ENCODE data around the gene HSPD1. TPM values are rescaled to one million over a fixed set of nuclear protein-coding genes. Genes with fewer than 3 reads are reported as not detected.

The HSPD1 gene
- total RNA-seq: 100 to 1,000 TPM; 127 to 276 (median 137) TPM
- 100 to 1,000 TPM; 103 to 116 TPM for polyA plus RNA-seq
- total RNA-seq: 650 reads per million, percentile 98 among the genes with 10 or more reads in this experiment

GRCh38 chr2:197499594-197500502 is at the start of gene HSPD1, which contains the start of gene HSPE1:
Gene HSPD1, minus strand, starts transcription at chr2:197499840. Its CDS starts 992 bp downstream, at chr2:197498848.
Gene HSPE1, plus strand, starts transcription at chr2:197500379. Its CDS starts 58 bp downstream, at chr2:197500437.
- H3K9me3 Mint-ChIP-seq: no peaks in the 10 kb centered on the region
- H3K27ac Mint-ChIP-seq: peak within 1 kb of the TSS; percentile 83 to 98 (median 95)
- ChIA-PET POLR2A (interaction anchor here (0.5 to 5.3 kb wide), 19 partner anchors 8 to 1316 kb away, joined by 3 to 100 read pairs (median 5); partner anchors contain the start of genes COQ10B, MARS2, MOB4 and SF3B1), CTCF (interaction anchor here (0.6 to 1.3 kb wide), 7 partner anchors 13 to 386 kb away, joined by 3 to 5 read pairs (median 3); partner anchors contain the start of genes COQ10B and SF3B1)
- peak; percentile 93 for ATAC-seq
- Histone ChIP-seq H3K4me1 (ENCODE audit: control insufficient read depth in 2 of 2, insufficient read depth in 2 of 2, low read length in 2 of 2) (peaks cover 17 to 41% of the 10 kb centered on the region in 2 donors), H3K27ac (ENCODE audit: low read depth, low read length) (peak within 1 kb of the TSS; percentile 90), H3K36me3 (ENCODE audit: control insufficient read depth in 2 of 3, insufficient read depth in 3 of 3, low read length in 3 of 3) (peaks cover 3 to 34% (median 11%) of the 10 kb centered on the region in 3 experiments), H3K4me3 (ENCODE audit: low read length) (peak within 1 kb of the TSS; percentile 94), H3K27me3 (ENCODE audit: control insufficient read depth in 2 of 2, insufficient read depth in 2 of 2, low read length in 2 of 2) (no peaks in the 10 kb centered on the region), H3K9me3 (ENCODE audit: control insufficient read depth in 2 of 3, low read length in 3 of 3) (no peaks in the 10 kb centered on the region)
- peaks cover 31 to 69% (median 57%) of the 10 kb centered on the region in 7 donors for H3K4me1 Mint-ChIP-seq
- intact Hi-C loops (cut with micrococcal nuclease): loop anchor here (1.0 to 10.0 kb wide), 14 partner anchors 15 to 1325 kb away; partner anchors contain the start of genes COQ10B (in 2 of the 2), MARS2 (in 2 of the 2), SF3B1 (in 2 of the 2) and CCDC150 (in 1 of the 2)
- H3K27me3 Mint-ChIP-seq: no peaks in the 10 kb centered on the region
- H3K36me3 Mint-ChIP-seq: peaks cover 4 to 53% (median 15%) of the 10 kb centered on the region in 5 donors
- H3K4me3 Mint-ChIP-seq: peak within 1 kb of the TSS; percentile 84 to 100 (median 94)
- peak; percentile 89 to 98 (median 97) for DNase-seq

DNA sequence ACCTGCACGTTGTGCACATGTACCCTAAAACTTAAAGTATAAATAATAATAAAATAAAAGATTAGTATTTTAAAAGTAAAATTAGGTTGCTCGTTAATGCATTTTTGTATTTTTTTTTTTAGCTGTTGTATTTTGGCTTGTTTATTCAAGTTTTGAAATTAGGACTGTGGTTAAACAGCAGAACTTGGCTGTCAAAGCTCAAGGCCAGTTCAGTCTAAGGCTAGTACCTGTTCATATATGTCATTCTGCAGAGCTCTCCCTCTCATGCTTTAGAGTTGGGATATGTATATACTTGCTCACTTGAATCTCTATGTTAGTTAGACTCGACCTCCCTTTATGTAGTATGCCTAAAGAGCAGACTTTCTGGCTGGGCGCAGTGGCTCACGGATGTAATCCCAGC is 48.9 kb upstream of the HSPD1 start:
- H3K9me3 Mint-ChIP-seq: no peaks in the 10 kb centered on the region
- ATAC-seq (no peak), DNase-seq (no peak)
- H3K36me3 Mint-ChIP-seq: peaks cover 0 to 44% (median 14%) of the 10 kb centered on the region in 5 donors
- intact Hi-C loops (cut with micrococcal nuclease): no loop called here
- no peak overlapping the region for H3K4me3 ChIP-seq (ENCODE audit: low read length)
- H3K36me3 ChIP-seq (ENCODE audit: control insufficient read depth in 2 of 3, insufficient read depth in 3 of 3, low read length in 3 of 3): peaks cover 9 to 46% (median 16%) of the 10 kb centered on the region in 3 experiments
- no peak overlapping the region for H3K27ac ChIP-seq (ENCODE audit: low read depth, low read length)
- ChIA-PET POLR2A (no interaction called here), CTCF (no interaction called here)
- H3K27ac Mint-ChIP-seq: peak overlapping the region in 3 of 9 donors; percentile 15 to 55 (median 19)
- H3K4me1 Mint-ChIP-seq: peaks cover 0 to 8% (median 7%) of the 10 kb centered on the region in 7 donors
- no peaks in the 10 kb centered on the region for H3K27me3 ChIP-seq (ENCODE audit: control insufficient read depth in 2 of 2, insufficient read depth in 2 of 2, low read length in 2 of 2)
- no peaks in the 10 kb centered on the region for H3K4me1 ChIP-seq (ENCODE audit: control insufficient read depth in 2 of 2, insufficient read depth in 2 of 2, low read length in 2 of 2)
- no peaks in the 10 kb centered on the region for H3K9me3 ChIP-seq (ENCODE audit: control insufficient read depth in 2 of 3, low read length in 3 of 3)
- no peak overlapping the region for H3K4me3 Mint-ChIP-seq
- H3K27me3 Mint-ChIP-seq: no peaks in the 10 kb centered on the region

DNA sequence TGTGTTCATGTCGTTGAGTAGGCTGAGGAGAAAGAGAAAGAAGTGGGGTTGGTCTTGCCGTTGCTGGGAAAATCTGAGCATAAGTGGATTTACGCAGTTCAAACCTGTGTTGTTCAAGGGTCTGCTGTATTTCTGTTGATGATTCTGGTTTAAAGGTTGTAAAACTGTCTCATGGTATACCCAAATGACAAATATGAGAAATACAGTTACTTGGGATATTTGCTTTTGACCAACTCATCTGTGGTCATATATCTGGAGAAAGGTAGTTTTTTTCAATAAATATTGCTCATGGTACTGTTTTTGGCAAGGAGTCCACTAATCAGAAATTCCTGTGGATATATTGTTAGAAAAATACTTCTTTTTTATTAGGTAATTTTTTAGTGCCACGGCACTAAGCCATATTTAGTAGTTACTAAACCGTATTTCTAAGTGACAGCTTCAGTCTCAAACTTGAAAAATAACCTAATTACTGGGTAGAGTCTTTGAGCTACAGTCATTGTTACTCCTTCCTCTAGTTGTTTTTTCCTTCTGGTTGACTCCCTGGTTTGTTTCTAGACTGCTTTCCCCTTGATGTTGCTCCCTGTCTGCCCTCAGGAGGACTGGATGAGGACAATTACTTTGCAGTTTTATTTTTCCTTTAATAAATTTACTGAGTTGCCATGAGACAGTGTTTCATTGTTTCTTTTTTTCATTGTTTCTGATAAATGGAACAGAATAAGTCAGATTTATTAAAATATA is 47.7 kb upstream of the HSPD1 start:
- Histone ChIP-seq H3K27ac (ENCODE audit: low read depth, low read length) (no peak overlapping the region), H3K27me3 (ENCODE audit: control insufficient read depth in 2 of 2, insufficient read depth in 2 of 2, low read length in 2 of 2) (no peaks in the 10 kb centered on the region), H3K4me3 (ENCODE audit: low read length) (no peak overlapping the region), H3K9me3 (ENCODE audit: control insufficient read depth in 2 of 3, low read length in 3 of 3) (no peaks in the 10 kb centered on the region), H3K36me3 (ENCODE audit: control insufficient read depth in 2 of 3, insufficient read depth in 3 of 3, low read length in 3 of 3) (peaks cover 9 to 56% (median 16%) of the 10 kb centered on the region in 3 experiments), H3K4me1 (ENCODE audit: control insufficient read depth in 2 of 2, insufficient read depth in 2 of 2, low read length in 2 of 2) (no peaks in the 10 kb centered on the region)
- DNase-seq (no peak), ATAC-seq (no peak)
- ChIA-PET POLR2A (no interaction called here), CTCF (no interaction called here)
- Mint-ChIP-seq H3K4me3 (no peak overlapping the region), H3K4me1 (peaks cover 0 to 12% (median 7%) of the 10 kb centered on the region in 7 donors), H3K36me3 (peaks cover 0 to 49% (median 22%) of the 10 kb centered on the region in 5 donors), H3K27ac (peak overlapping the region in 6 of 9 donors; percentile 15 to 73 (median 56)), H3K9me3 (no peaks in the 10 kb centered on the region), H3K27me3 (no peaks in the 10 kb centered on the region)
- intact Hi-C loops (cut with micrococcal nuclease): no loop called here

DNA sequence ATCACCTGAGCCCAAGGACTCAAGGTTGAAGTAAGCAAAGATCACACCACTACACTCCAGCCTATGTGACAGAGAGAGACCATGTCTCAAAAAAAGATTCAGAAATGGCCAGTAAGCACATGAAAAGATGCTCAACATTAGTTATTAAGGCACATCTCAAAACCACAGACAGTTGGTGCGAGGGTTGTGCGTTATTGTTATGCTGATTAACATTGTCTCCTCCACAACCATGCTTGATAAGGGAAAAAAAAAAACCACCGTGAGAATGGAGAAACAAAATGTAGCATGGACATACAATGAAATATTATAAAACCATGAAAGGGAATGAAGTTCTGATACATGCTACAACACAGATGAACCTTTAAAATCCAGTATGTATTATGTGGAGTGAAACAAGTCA is 43.6 kb upstream of the HSPD1 start:
- DNase-seq (no peak), ATAC-seq (no peak)
- Mint-ChIP-seq H3K36me3 (peaks cover 0 to 58% (median 27%) of the 10 kb centered on the region in 5 donors), H3K27me3 (no peaks in the 10 kb centered on the region), H3K9me3 (no peaks in the 10 kb centered on the region), H3K4me3 (no peak overlapping the region), H3K27ac (peak overlapping the region in 2 of 9 donors; percentile 19 to 57), H3K4me1 (peaks cover 6 to 33% (median 22%) of the 10 kb centered on the region in 7 donors)
- intact Hi-C loops (cut with micrococcal nuclease): no loop called here
- Histone ChIP-seq H3K9me3 (ENCODE audit: control insufficient read depth in 2 of 3, low read length in 3 of 3) (no peaks in the 10 kb centered on the region), H3K4me3 (ENCODE audit: low read length) (no peak overlapping the region), H3K4me1 (ENCODE audit: control insufficient read depth in 2 of 2, insufficient read depth in 2 of 2, low read length in 2 of 2) (no peaks in the 10 kb centered on the region), H3K27ac (ENCODE audit: low read depth, low read length) (no peak overlapping the region), H3K36me3 (ENCODE audit: control insufficient read depth in 2 of 3, insufficient read depth in 3 of 3, low read length in 3 of 3) (peaks cover 11 to 52% (median 14%) of the 10 kb centered on the region in 3 experiments), H3K27me3 (ENCODE audit: control insufficient read depth in 2 of 2, insufficient read depth in 2 of 2, low read length in 2 of 2) (no peaks in the 10 kb centered on the region)
- ChIA-PET CTCF (no interaction called here), POLR2A (no interaction called here)

- Histone ChIP-seq H3K27me3 (ENCODE audit: control insufficient read depth in 2 of 2, insufficient read depth in 2 of 2, low read length in 2 of 2) (no peaks in the 10 kb centered on the region), H3K4me3 (ENCODE audit: low read length) (no peak overlapping the region), H3K4me1 (ENCODE audit: control insufficient read depth in 2 of 2, insufficient read depth in 2 of 2, low read length in 2 of 2) (no peaks in the 10 kb centered on the region), H3K9me3 (ENCODE audit: control insufficient read depth in 2 of 3, low read length in 3 of 3) (no peaks in the 10 kb centered on the region), H3K27ac (ENCODE audit: low read depth, low read length) (no peak overlapping the region), H3K36me3 (ENCODE audit: control insufficient read depth in 2 of 3, insufficient read depth in 3 of 3, low read length in 3 of 3) (peaks cover 11 to 53% (median 14%) of the 10 kb centered on the region in 3 experiments)
- DNase-seq (no peak), ATAC-seq (no peak)
- ChIA-PET POLR2A (interaction anchor here (1.0 kb wide), 1 partner anchor 24 kb away, joined by 3 read pairs; the partner anchor contains the start of gene MOB4), CTCF (no interaction called here)
- Mint-ChIP-seq H3K27me3 (no peaks in the 10 kb centered on the region), H3K27ac (peak overlapping the region in 6 of 9 donors; percentile 4 to 73 (median 22)), H3K4me1 (peaks cover 7 to 41% (median 31%) of the 10 kb centered on the region in 7 donors), H3K4me3 (peak overlapping the region in 1 of 10 donors; percentile 12), H3K9me3 (no peaks in the 10 kb centered on the region), H3K36me3 (peaks cover 5 to 63% (median 36%) of the 10 kb centered on the region in 5 donors)
- intact Hi-C loops (cut with micrococcal nuclease): no loop called here
Observed at GRCh38 chr2:197539734-197540133, 40.1 kb upstream of the HSPD1 start.

DNA sequence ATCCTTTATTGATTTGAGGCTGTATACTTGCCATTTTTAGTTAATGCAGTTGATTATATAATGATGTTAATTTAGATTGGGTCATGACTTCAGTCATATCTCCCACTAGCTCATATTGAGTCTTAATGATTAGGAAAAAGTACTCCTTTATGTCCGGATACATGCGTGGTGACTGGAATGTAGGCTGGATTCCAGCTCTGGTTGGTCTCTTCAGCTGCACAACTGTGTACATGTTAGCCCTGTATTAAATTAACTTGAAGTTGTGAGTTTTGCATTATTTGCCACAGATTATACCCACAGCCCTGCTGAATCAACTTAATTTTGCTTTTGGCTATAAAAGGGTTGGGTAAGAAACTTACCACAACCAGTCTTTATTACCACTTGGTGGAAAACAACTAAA is 38.8 kb upstream of the HSPD1 start:
- Mint-ChIP-seq H3K36me3 (peaks cover 5 to 67% (median 42%) of the 10 kb centered on the region in 5 donors), H3K27ac (peak overlapping the region in 7 of 9 donors; percentile 22 to 80 (median 62)), H3K9me3 (no peaks in the 10 kb centered on the region), H3K4me1 (peaks cover 14 to 55% (median 44%) of the 10 kb centered on the region in 7 donors), H3K4me3 (no peak overlapping the region), H3K27me3 (no peaks in the 10 kb centered on the region)
- no peaks in the 10 kb centered on the region for H3K9me3 ChIP-seq (ENCODE audit: control insufficient read depth in 2 of 3, low read length in 3 of 3)
- CTCF ChIA-PET: no interaction called here
- H3K4me3 ChIP-seq (ENCODE audit: low read length): no peak overlapping the region
- POLR2A ChIA-PET: interaction anchor here (1.2 kb wide), 1 partner anchor 38 kb away, joined by 4 read pairs; no protein-coding TSS in a partner anchor
- no peaks in the 10 kb centered on the region for H3K27me3 ChIP-seq (ENCODE audit: control insufficient read depth in 2 of 2, insufficient read depth in 2 of 2, low read length in 2 of 2)
- H3K27ac ChIP-seq (ENCODE audit: low read depth, low read length): no peak overlapping the region
- peaks cover 11 to 41% (median 14%) of the 10 kb centered on the region in 3 experiments for H3K36me3 ChIP-seq (ENCODE audit: control insufficient read depth in 2 of 3, insufficient read depth in 3 of 3, low read length in 3 of 3)
- ATAC-seq: no peak
- DNase-seq: no peak
- intact Hi-C loops (cut with micrococcal nuclease): no loop called here
- H3K4me1 ChIP-seq (ENCODE audit: control insufficient read depth in 2 of 2, insufficient read depth in 2 of 2, low read length in 2 of 2): peaks cover 0 to 5% of the 10 kb centered on the region in 2 donors
